CD8-positive, alpha-beta memory T cell (primary cell): ENCODE measurements around the gene GJB4. TPM values are rescaled to one million over a fixed set of nuclear protein-coding genes. Genes with fewer than 3 reads are reported as not detected.

Experiments used
- CTCF ChIA-PET: fragments of 350-600 bp; sonication (Branson Sonifier 250); formaldehyde crosslinking; loops from one replicate; lab custom pipeline; 2021; ENCODE audit warnings: antibody characterized with exemption; lab: Charles Lee
- POLR2A ChIA-PET: fragments of 350-600 bp; sonication (Branson Sonifier 250); formaldehyde crosslinking; loops from one replicate; lab custom pipeline; 2021; ENCODE audit warnings: antibody characterized with exemption; lab: Charles Lee
- DNase-seq, 5 donors: peaks; one replicate each; pipeline versions ENCODE4 v3.0.0 to v3.0.0-alpha.2; 2020 to 2022; ENCODE audit warnings: mixed read lengths in 1 of 5
- H3K27ac ChIP-seq: one replicate; pipeline ENCODE4 v1.7.0; 2013; ENCODE audit warnings: low read depth, mild to moderate bottlenecking, low read length, moderate library complexity
- H3K27me3 ChIP-seq: 2 replicates; pipeline ENCODE4 v1.7.0; 2013; ENCODE audit warnings: low read length, mild to moderate bottlenecking; ENCODE audit not compliant: insufficient read depth, poor library complexity, severe bottlenecking
- H3K36me3 ChIP-seq: 2 replicates; pipeline ENCODE4 v1.7.0; 2013; ENCODE audit warnings: mild to moderate bottlenecking, low read length, moderate library complexity; ENCODE audit not compliant: insufficient read depth
- H3K4me1 ChIP-seq: 2 replicates; pipeline ENCODE4 v1.7.0; 2013; ENCODE audit warnings: mild to moderate bottlenecking, low read length, moderate library complexity; ENCODE audit not compliant: insufficient read depth
- H3K4me3 ChIP-seq: 2 replicates; pipeline ENCODE4 v1.7.0; 2013; ENCODE audit warnings: mild to moderate bottlenecking, low read length
- H3K9me3 ChIP-seq: 2 replicates; pipeline ENCODE4 v1.7.0; 2013; ENCODE audit warnings: mild to moderate bottlenecking, low read length
- H3K27ac Mint-ChIP-seq, 8 donors: one replicate each; pipeline ENCODE4 v1.8.0; 2020 to 2021; ENCODE audit warnings: mixed read lengths in 8 of 8, mild to moderate bottlenecking in 6 of 8, inconsistent platforms in 3 of 8, moderate library complexity in 3 of 8
- H3K27me3 Mint-ChIP-seq, 2 donors: one replicate each; pipeline ENCODE4 v1.8.0; 2020 to 2021; ENCODE audit warnings: mixed read lengths in 2 of 2, mild to moderate bottlenecking in 1 of 2, moderate library complexity in 1 of 2
- H3K36me3 Mint-ChIP-seq, 3 donors: one replicate each; pipeline ENCODE4 v1.8.0; 2020 to 2021; ENCODE audit warnings: mixed read lengths in 3 of 3, inconsistent platforms in 1 of 3, mild to moderate bottlenecking in 1 of 3
- H3K4me1 Mint-ChIP-seq, 3 donors: one replicate each; pipeline ENCODE4 v1.8.0; 2020 to 2021; ENCODE audit warnings: mixed read lengths in 3 of 3, inconsistent platforms in 1 of 3, mild to moderate bottlenecking in 1 of 3
- H3K4me3 Mint-ChIP-seq, 7 donors: one replicate each; pipeline ENCODE4 v1.8.0; 2020 to 2021; ENCODE audit warnings: mixed read lengths in 7 of 7, mild to moderate bottlenecking in 6 of 7, moderate library complexity in 4 of 7, inconsistent platforms in 2 of 7
- H3K9me3 Mint-ChIP-seq, 5 donors: one replicate each; pipeline ENCODE4 v1.8.0; 2020 to 2022; ENCODE audit warnings: mixed read lengths in 5 of 5, mild to moderate bottlenecking in 3 of 5, moderate library complexity in 2 of 5, inconsistent platforms in 1 of 5
- polyA plus RNA-seq: library from polyadenylated mRNA; unstranded; fragments of 300-500 nt; fragmentation: Illumina TruSeq; gene quantifications from one replicate; pipeline ENCODE4 v1.2.3, GENCODE V29; 2021
- total RNA-seq, 2 experiments: library from RNA; stranded (reverse); gene quantifications; one replicate each; pipeline ENCODE4 v1.2.3, GENCODE V29; 2021

GJB4 gene
- total and polyA plus RNA-seq, 3 experiments from 2014 or later, result not detected

DNA sequence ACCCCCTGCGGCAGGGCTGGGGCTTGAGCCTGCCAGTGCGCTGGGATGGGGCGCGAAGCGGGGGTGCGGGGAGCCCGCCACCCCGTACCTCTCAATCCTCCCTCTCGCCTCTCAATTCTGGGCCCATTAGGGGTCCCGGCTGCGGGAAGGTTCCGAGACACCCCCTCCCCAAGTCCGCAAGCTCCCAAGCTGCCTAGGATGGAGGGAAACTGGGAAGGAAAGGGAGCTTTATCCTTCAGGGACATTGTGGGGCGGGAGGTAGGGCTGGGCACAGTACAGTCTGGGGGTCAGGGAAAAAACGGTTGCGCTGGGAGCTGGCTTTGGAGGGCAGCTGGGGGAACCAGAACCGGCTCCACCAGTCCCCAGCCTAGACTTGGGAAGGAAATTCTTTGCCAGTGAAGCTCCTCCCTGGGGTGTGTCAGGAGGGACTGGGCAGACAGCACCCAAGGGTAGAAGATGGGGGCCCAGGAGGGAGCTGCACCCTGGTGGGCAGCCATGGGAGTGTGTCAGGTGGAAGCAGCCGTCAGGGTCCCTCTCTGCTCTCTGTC is 22.4 kb downstream of the GJB4 start:
- H3K36me3 ChIP-seq, result no peaks in the 10 kb centered on the region
- Mint-ChIP-seq H3K36me3 (no peaks in the 10 kb centered on the region), H3K27me3 (peaks cover 28 to 67% of the 10 kb centered on the region in 2 donors), H3K4me1 (peaks cover 4 to 8% (median 6%) of the 10 kb centered on the region in 3 donors), H3K4me3 (peak overlapping the region in 3 of 7 donors; percentile 11 to 20 (median 12)), H3K27ac (no peak overlapping the region), H3K9me3 (no peaks in the 10 kb centered on the region)
- H3K9me3 ChIP-seq, result no peaks in the 10 kb centered on the region
- ChIA-PET CTCF (no interaction called here), POLR2A (no interaction called here)
- H3K4me3 ChIP-seq, result no peak overlapping the region
- DNase-seq, result no peak
- H3K27ac ChIP-seq, result no peak overlapping the region
- H3K4me1 ChIP-seq, result no peaks in the 10 kb centered on the region
- peaks cover 23% of the 10 kb centered on the region for H3K27me3 ChIP-seq

DNA sequence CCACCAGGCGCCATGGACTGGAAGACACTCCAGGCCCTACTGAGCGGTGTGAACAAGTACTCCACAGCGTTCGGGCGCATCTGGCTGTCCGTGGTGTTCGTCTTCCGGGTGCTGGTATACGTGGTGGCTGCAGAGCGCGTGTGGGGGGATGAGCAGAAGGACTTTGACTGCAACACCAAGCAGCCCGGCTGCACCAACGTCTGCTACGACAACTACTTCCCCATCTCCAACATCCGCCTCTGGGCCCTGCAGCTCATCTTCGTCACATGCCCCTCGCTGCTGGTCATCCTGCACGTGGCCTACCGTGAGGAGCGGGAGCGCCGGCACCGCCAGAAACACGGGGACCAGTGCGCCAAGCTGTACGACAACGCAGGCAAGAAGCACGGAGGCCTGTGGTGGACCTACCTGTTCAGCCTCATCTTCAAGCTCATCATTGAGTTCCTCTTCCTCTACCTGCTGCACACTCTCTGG is 25.2 kb downstream of the GJB4 start:
- H3K9me3 Mint-ChIP-seq, result no peaks in the 10 kb centered on the region
- H3K27ac Mint-ChIP-seq, result no peak overlapping the region
- CTCF ChIA-PET, result no interaction called here
- peaks cover 4 to 8% (median 6%) of the 10 kb centered on the region in 3 donors for H3K4me1 Mint-ChIP-seq
- Histone ChIP-seq H3K27me3 (peaks cover 23% of the 10 kb centered on the region), H3K4me3 (no peak overlapping the region), H3K9me3 (no peaks in the 10 kb centered on the region), H3K36me3 (no peaks in the 10 kb centered on the region), H3K27ac (no peak overlapping the region), H3K4me1 (no peaks in the 10 kb centered on the region)
- H3K4me3 Mint-ChIP-seq, result no peak overlapping the region
- peaks cover 30 to 50% of the 10 kb centered on the region in 2 donors for H3K27me3 Mint-ChIP-seq
- POLR2A ChIA-PET, result no interaction called here
- DNase-seq, result no peak
- H3K36me3 Mint-ChIP-seq, result peaks cover 0 to 2% (median 0%) of the 10 kb centered on the region in 3 donors

DNA sequence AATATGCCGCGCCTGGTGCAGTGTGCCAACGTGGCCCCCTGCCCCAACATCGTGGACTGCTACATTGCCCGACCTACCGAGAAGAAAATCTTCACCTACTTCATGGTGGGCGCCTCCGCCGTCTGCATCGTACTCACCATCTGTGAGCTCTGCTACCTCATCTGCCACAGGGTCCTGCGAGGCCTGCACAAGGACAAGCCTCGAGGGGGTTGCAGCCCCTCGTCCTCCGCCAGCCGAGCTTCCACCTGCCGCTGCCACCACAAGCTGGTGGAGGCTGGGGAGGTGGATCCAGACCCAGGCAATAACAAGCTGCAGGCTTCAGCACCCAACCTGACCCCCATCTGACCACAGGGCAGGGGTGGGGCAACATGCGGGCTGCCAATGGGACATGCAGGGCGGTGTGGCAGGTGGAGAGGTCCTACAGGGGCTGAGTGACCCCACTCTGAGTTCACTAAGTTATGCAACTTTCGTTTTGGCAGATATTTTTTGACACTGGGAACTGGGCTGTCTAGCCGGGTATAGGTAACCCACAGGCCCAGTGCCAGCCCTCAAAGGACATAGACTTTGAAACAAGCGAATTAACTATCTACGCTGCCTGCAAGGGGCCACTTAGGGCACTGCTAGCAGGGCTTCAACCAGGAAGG is 25.8 kb downstream of the GJB4 start:
- Mint-ChIP-seq H3K4me1 (peaks cover 4 to 8% (median 6%) of the 10 kb centered on the region in 3 donors), H3K4me3 (no peak overlapping the region), H3K27me3 (peaks cover 33 to 48% of the 10 kb centered on the region in 2 donors), H3K27ac (no peak overlapping the region), H3K9me3 (no peaks in the 10 kb centered on the region), H3K36me3 (peaks cover 0 to 2% (median 0%) of the 10 kb centered on the region in 3 donors)
- POLR2A ChIA-PET, result no interaction called here
- CTCF ChIA-PET, result no interaction called here
- Histone ChIP-seq H3K4me3 (no peak overlapping the region), H3K27ac (no peak overlapping the region), H3K9me3 (no peaks in the 10 kb centered on the region), H3K4me1 (no peaks in the 10 kb centered on the region), H3K27me3 (peaks cover 21% of the 10 kb centered on the region), H3K36me3 (no peaks in the 10 kb centered on the region)
- no peak for DNase-seq

DNA sequence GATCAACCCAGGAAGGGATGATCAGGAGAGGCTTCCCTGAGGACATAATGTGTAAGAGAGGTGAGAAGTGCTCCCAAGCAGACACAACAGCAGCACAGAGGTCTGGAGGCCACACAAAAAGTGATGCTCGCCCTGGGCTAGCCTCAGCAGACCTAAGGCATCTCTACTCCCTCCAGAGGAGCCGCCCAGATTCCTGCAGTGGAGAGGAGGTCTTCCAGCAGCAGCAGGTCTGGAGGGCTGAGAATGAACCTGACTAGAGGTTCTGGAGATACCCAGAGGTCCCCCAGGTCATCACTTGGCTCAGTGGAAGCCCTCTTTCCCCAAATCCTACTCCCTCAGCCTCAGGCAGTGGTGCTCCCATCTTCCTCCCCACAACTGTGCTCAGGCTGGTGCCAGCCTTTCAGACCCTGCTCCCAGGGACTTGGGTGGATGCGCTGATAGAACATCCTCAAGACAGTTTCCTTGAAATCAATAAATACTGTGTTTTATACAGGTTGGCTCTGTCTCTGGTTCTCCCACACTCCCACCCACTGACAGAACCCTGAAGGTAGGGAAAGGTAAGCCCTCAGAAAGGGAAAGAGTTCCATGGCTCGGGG is 26.4 kb downstream of the GJB4 start:
- Histone ChIP-seq H3K27ac (no peak overlapping the region), H3K27me3 (peaks cover 18% of the 10 kb centered on the region), H3K4me3 (no peak overlapping the region), H3K36me3 (no peaks in the 10 kb centered on the region), H3K9me3 (no peaks in the 10 kb centered on the region), H3K4me1 (no peaks in the 10 kb centered on the region)
- Mint-ChIP-seq H3K4me1 (peaks cover 3 to 8% (median 4%) of the 10 kb centered on the region in 3 donors), H3K9me3 (no peaks in the 10 kb centered on the region), H3K36me3 (peaks cover 0 to 2% (median 0%) of the 10 kb centered on the region in 3 donors), H3K27me3 (peaks cover 36 to 49% of the 10 kb centered on the region in 2 donors), H3K27ac (no peak overlapping the region), H3K4me3 (no peak overlapping the region)
- CTCF ChIA-PET, result interaction anchor here (0.9 to 1.4 kb wide), 2 partner anchors 67 to 80 kb away, joined by 3 to 5 read pairs; no protein-coding TSS in a partner anchor
- DNase-seq, result no peak
- POLR2A ChIA-PET, result no interaction called here

DNA sequence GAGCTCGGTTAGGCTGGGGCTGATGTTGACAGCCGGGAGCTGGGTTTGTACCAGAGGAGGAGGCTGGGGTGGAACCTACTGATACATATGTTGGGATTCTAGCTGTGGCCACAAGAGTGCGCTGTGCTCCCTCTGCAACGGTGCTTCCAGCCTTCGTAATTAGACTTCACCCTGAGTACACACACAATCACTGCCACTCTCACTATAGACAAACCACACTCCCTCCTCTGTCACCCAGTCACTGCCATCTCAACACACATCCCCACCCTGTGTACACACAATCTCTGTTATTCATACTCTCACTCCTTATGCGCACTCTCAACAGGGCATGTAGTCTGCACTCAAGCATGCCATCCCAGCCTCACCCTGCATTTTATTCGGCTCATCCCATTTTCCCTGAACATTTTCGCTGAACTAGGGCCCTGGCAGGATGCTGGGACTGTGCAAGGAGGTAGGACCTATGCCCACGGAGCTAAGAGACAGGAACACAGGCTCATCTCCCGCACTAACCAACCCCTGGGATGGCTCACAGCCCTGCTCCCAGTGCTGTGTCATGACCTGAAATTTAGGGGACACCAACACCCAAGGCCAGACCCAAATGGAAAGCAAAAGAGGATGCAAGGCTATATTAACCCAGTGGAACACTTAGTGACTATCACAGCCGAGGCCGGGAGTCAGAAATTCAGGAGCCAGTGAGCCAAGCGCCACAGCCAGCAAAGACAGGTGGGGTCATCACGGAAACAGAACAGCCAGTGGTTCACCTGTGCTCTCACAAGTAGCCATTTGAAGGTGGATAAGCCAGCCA is 27.2 kb downstream of the GJB4 start:
- Histone ChIP-seq H3K4me1 (no peaks in the 10 kb centered on the region), H3K4me3 (no peak overlapping the region), H3K9me3 (no peaks in the 10 kb centered on the region), H3K27ac (no peak overlapping the region), H3K27me3 (peaks cover 18% of the 10 kb centered on the region), H3K36me3 (no peaks in the 10 kb centered on the region)
- no peak overlapping the region for H3K27ac Mint-ChIP-seq
- H3K9me3 Mint-ChIP-seq, result no peaks in the 10 kb centered on the region
- ChIA-PET POLR2A (no interaction called here), CTCF (interaction anchor here (0.9 to 1.4 kb wide), 2 partner anchors 66 to 79 kb away, joined by 3 to 5 read pairs; no protein-coding TSS in a partner anchor)
- H3K36me3 Mint-ChIP-seq, result peaks cover 0 to 2% (median 0%) of the 10 kb centered on the region in 3 donors
- DNase-seq, result peak; percentile 27 to 62 (median 38)
- no peak overlapping the region for H3K4me3 Mint-ChIP-seq
- H3K27me3 Mint-ChIP-seq, result peaks cover 39 to 53% of the 10 kb centered on the region in 2 donors
- peaks cover 3 to 8% (median 4%) of the 10 kb centered on the region in 3 donors for H3K4me1 Mint-ChIP-seq

DNA sequence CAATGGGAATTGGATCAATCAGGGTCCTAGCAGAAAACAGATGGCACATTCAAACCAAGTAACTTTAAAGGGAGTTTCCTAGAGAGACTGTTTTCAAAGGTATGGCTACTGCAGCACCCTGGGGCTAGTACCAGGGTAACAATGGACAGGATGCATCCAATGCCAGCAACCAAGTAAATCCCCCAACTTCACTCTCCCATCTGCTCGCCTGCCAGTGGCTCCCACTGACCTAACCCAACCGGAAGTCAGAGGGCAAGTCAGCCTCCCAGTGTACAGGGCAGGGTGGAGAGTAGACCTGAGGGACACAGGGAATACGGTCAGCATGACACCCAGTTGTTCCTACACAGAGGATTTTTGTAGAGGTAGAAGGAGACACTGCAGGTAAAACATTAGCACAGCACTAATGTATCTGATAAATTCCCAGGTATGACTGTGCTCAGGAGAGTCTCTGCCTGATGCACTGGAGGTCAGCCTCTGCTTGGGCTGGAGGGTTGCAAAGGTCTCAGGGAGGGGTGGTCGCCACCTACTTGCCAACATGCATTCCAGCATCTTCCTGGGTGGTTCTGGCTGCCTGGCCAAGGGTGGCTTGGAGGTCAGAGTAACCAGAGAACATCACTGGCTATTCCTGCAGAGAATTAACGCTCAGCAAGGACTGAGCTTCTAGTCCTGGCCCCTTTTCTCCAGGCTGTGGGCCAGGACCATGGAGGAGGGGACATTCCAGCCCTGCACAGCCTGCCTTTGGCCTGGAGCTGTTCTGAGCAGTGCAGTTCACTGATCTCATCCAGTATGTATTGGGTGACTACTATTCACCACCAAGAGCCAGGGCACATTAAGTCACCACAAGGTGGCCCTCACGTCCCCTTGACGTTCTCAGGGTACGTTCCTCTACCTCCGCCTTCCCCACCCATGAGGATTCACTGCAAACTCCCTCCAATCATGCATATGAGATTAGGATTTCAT is 28.2 kb downstream of the GJB4 start:
- POLR2A ChIA-PET, result no interaction called here
- Histone ChIP-seq H3K4me3 (no peak overlapping the region), H3K27me3 (peaks cover 17% of the 10 kb centered on the region), H3K4me1 (no peaks in the 10 kb centered on the region), H3K27ac (no peak overlapping the region), H3K9me3 (no peaks in the 10 kb centered on the region), H3K36me3 (no peaks in the 10 kb centered on the region)
- CTCF ChIA-PET, result no interaction called here
- Mint-ChIP-seq H3K36me3 (peaks cover 0 to 2% (median 0%) of the 10 kb centered on the region in 3 donors), H3K9me3 (no peaks in the 10 kb centered on the region), H3K27me3 (peaks cover 36 to 54% of the 10 kb centered on the region in 2 donors), H3K4me1 (peaks cover 4 to 9% (median 6%) of the 10 kb centered on the region in 3 donors), H3K4me3 (no peak overlapping the region), H3K27ac (no peak overlapping the region)
- no peak for DNase-seq

DNA sequence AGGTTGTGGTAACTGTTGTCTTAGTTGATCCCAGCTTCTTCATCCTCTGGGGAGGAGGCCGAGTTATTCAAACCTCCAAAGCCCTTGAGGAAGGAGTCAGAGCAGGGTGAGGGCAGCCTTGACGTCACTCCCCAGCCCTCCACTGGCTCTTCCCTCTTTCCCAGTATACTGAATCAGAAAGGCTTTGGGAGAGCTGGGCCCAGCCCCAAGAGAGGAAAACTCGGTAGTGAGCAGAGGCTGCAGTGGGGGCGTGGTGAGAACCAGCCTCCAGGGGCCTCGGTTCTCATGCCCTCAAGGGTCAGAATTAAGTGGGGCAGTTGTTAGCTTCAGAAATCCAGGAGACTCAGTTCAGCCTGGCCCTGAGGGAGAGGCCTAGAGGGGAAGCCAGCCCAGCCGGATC is 31.4 kb downstream of the GJB4 start:
- peaks cover 41 to 46% of the 10 kb centered on the region in 2 donors for H3K27me3 Mint-ChIP-seq
- peaks cover 4 to 9% (median 6%) of the 10 kb centered on the region in 3 donors for H3K4me1 Mint-ChIP-seq
- Histone ChIP-seq H3K4me1 (no peaks in the 10 kb centered on the region), H3K4me3 (no peak overlapping the region), H3K27ac (no peak overlapping the region), H3K27me3 (peaks cover 15% of the 10 kb centered on the region), H3K9me3 (no peaks in the 10 kb centered on the region), H3K36me3 (no peaks in the 10 kb centered on the region)
- POLR2A ChIA-PET, result interaction anchor here (0.5 kb wide), 1 partner anchor 583 kb away, joined by 3 read pairs; no protein-coding TSS in a partner anchor
- no peaks in the 10 kb centered on the region for H3K9me3 Mint-ChIP-seq
- H3K36me3 Mint-ChIP-seq, result peaks cover 0 to 2% (median 0%) of the 10 kb centered on the region in 3 donors
- DNase-seq, result no peak
- CTCF ChIA-PET, result interaction anchor here (1.7 kb wide), 1 partner anchor 74 kb away, joined by 3 read pairs; no protein-coding TSS in a partner anchor
- H3K4me3 Mint-ChIP-seq, result no peak overlapping the region
- H3K27ac Mint-ChIP-seq, result no peak overlapping the region
